Measurements from ENCODE around the gene MBNL3. TPM values are rescaled to one million over a fixed set of nuclear protein-coding genes. Genes with fewer than 3 reads are reported as not detected.
"Not testable (repeated sequence)": the region's sequence is repeated elsewhere in the genome, so short reads cannot be mapped to it uniquely, and the experiment has no call there.

MBNL3 gene
- total RNA-seq, 1 experiment from 2014 or later, result 3.0 TPM

DNA sequence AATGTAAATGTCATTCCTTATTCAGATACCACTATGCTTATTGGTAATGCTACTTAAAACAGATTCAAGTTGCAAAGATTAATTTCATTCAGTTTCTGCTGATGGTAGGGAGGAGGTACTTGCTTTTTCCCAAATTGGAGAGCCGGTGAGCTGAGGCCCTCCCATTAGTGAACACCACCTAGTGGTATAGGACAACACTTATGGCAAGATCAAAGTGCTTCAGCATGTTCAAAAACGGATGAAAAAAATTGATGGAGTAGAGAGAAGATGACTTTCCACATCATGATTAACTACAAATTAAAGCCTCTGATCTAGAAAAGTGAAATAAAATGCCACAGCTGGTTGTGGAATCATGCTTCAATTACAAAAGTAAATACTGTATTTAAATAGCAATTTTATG is 112.9 kb downstream of the MBNL3 start:
- peak; percentile 3 for DNase-seq (ENCODE audit: low read depth)

DNA sequence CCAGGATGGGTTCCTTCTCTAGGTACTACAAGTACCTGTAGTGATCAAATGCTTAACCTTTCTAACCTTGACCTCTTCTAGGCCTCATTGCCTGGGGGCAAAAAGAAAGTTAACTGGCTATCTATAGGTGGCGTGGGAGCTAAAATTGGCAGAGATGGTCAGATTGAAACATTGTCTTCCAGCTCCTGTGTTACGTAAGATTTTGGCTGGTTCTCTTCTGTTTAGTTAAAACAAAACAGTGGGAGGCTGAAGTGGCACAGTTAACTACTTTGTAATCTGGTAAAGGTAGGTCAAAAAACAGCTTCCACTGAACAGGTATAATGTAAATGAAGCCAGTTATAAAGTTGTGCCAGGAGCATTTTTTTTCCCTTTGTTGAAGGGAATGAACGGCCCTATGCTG is 115.2 kb downstream of the MBNL3 start:
- no peak for DNase-seq (ENCODE audit: low read depth)

DNA sequence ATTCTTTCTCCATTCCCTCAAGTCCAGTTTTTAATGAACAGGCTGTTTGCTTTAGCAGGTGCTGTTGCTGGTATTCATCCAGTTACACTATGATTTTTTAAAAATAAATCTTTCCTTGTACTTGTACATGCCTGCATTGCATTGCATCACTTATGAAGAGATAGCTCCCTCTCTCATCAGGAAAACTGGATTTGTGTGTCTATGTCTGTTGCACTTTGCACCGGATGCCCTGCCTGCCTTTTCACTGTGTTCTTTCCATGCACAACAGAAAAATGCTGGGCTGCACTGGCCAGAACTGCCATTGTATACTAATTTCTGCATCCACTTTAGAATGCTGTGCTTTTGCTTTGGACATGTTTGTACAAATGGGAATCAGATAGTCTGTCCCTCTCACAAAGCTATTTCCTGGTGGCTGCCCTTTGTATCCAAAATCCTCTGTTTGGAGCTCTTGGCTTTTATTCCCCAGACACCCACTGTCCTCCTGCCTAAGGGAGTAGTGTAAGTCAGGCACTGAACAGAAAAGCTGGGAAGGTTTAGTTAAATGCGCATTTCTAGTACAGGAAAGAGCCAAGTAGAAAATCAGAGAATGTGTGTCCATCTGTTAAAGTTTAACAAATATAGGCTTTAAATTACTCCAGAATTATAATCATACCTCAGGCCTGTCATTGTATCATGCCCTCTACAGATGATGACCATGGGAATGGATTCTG is 119.1 kb downstream of the MBNL3 start:
- DNase-seq (ENCODE audit: low read depth), result no peak

GRCh38 chrX:132367984-132368383 is 120.9 kb downstream of the MBNL3 start:
- no peak for DNase-seq (ENCODE audit: low read depth)

DNA sequence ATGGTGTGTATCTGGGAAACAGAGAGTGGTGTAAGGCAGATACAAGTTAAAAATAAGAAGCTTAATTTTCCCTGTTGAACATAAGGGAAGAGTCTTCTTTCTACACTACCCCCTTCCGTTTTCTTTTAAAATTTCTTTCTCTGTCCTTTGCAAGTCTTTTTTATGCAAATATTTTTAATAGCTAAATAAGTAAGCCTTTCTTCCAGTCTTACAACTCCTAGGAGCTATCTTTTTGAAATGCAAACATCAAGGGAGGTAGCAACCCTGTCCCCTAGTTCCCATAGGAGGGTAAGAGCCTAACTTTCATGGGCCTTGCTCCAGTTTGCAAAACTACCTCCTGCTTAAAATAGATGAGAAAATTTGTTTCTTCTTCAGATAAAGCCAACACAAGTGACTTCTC is 121.5 kb downstream of the MBNL3 start:
- no peak for DNase-seq (ENCODE audit: low read depth)

DNA sequence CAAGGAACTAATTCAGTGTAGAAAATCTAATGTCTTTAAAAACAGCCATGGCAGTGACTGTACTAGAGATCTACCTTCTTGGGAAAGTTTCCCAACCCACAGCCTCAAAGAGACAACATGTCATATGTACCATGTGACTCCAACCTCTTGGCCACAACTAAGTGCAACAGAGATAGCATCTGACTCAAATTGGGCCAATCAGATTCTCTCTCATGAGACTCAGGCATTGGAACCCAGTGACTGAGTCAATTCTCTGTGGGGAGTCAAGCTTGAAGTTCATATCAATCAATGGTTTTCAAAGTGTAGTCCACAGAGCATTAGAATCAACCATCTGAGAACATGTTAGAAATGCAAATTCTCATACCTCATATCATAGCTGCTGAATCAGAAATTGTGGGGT is 123.3 kb downstream of the MBNL3 start:
- DNase-seq (ENCODE audit: low read depth), result no peak

DNA sequence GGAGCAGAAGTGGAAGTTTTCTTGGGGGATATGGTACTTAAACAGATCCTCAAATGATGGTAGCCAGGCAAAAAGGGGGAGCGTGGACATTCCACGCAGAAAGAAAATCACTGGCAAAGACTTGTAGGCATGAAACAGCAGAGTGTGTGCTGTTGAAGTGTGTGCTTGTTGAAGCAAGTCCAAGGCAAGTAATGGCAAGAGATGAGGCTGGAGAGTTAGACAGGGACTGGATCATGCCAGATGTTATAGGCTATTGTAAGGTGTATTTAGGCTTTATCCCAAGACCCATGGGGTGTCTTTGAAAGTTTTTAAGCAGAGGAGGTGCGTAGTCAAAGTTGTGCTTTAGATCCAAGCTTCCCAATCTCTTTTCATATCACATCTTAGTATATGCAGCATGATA is 124.5 kb downstream of the MBNL3 start:
- no peak for DNase-seq (ENCODE audit: low read depth)

DNA sequence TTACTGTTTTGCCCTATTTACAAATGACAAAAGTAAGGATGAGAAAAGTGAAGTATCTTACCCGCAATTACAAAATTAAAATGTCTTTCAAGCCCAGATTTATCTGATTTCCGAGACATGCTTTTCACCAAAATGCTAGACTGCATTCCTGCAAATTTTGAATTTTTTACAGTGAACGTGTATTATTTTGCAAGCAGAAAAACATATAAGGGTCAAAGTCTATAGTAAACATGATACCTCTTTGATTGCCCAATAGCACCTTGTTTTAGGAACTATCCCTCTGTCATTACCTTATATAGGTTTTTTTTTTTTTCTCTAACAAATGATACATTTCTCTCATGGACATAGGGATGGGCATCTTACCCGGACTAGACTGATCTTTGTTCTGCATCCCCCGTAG is 135.4 kb downstream of the MBNL3 start:
- no peak for DNase-seq (ENCODE audit: low read depth)

DNA sequence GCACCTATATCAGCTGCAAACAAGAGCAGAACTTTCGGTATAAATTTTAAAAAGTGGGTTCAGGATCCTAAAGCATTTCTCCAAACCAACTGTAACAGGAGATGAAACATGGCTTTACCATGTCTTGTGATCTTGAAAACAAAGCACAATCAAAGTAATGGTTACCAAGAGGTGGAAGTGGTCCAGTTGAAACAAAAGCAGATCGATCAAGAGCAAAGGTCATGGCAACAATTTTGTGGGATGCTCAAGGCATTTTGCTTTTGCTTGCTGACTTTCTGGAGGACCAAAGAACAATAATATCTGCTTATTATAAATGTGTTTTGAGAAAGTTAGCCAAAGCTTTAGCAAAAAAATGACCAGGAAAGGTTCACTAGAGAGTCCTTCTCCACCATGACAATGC is 152.7 kb downstream of the MBNL3 start:
- DNase-seq (ENCODE audit: low read depth), result no peak

GRCh38 chrX:132333351-132333750 is 155.5 kb downstream of the MBNL3 start:
- DNase-seq (ENCODE audit: low read depth), result no peak

DNA sequence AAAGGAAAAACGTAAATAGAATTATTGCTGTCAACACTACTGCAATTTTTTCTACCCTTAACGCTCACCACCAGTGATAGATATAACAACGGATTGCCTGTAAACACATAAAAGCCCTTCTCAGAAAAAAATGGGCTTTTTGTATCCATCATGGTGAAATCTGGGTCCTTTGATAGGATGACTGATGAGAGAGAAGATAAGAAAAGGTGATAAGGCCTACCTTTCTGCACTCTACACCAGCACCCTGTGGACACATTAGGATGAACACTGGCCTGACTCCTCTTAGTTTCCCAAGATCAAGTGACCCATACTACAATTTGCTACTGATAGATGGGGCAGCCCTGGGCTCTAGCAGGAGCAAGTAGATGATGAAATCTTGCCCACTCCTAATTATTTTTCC is 157.3 kb downstream of the MBNL3 start:
- DNase-seq (ENCODE audit: low read depth), result no peak

- no peak for DNase-seq (ENCODE audit: low read depth)
Measured at GRCh38 chrX:132331000-132331399, 157.8 kb downstream of the MBNL3 start.

- DNase-seq (ENCODE audit: low read depth), result no peak
Measured at GRCh38 chrX:132330156-132330729, 158.6 kb downstream of the MBNL3 start.

DNA sequence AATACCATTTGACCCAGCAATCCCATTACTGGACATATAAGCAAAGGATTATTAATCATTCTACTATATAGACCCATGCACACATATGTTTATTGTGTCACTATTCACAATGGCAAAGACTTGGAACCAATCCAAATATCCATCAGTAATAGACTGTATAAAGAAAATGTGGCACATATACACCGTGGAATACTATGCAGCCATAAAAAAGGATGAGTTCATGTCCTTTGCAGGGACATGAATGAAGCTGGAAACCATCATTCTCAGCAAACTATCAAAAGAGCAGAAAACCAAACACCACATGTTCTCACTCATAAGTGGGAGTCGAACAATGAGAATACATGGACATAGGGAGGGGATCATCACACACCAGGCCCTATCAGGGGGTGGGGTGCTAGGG is 161.9 kb downstream of the MBNL3 start:
- not testable (repeated sequence) for DNase-seq (ENCODE audit: low read depth)

Data from M059J (cell line).